ENCODE data around the gene KMT2E. TPM values are rescaled to one million over a fixed set of nuclear protein-coding genes. Genes with fewer than 3 reads are reported as not detected.
A peak's percentile ranks its signal among the peaks of the same experiment; 100 is the strongest.

KMT2E gene
- total and polyA plus RNA-seq, 7 donors, result 6.2 to 40.9 (median 24.0) TPM

GRCh38 chr7:105106473-105106872, 92.5 kb downstream of the KMT2E start:
- Histone ChIP-seq H3K9me3 (no peaks in the 10 kb centered on the region), H3K27ac (no peak overlapping the region), H3K27me3 (ENCODE audit: insufficient read depth in 3 of 3, low read length in 2 of 3) (no peaks in the 10 kb centered on the region), H3K4me3 (no peak overlapping the region), H3K4me1 (no peaks in the 10 kb centered on the region), H3K36me3 (ENCODE audit: insufficient read depth in 1 of 2, low read depth in 1 of 2) (peaks cover 16 to 100% of the 10 kb centered on the region in 2 donors)
- ATAC-seq (no peak), DNase-seq (no peak)
- intact Hi-C loops (cut with DNase I), result no loop called here
- TF ChIP-seq CTCF (IDR thresholded peaks at IDR 0.05), result no peak
- WGBS, 3 donors, result 90 to 94% (median 92%) methylated on average over 6 of the region's 6 CpGs

- ATAC-seq (peak; percentile 34 to 59 (median 48)), DNase-seq (no peak)
- no peaks in the 10 kb centered on the region for H3K4me1 ChIP-seq
- intact Hi-C loops (cut with DNase I), result no loop called here
- H3K27me3 ChIP-seq (ENCODE audit: insufficient read depth in 3 of 3, low read length in 2 of 3), result no peaks in the 10 kb centered on the region
- no peak for TF ChIP-seq CTCF (IDR thresholded peaks at IDR 0.05)
- no peak overlapping the region for H3K4me3 ChIP-seq
- H3K36me3 ChIP-seq (ENCODE audit: insufficient read depth in 1 of 2, low read depth in 1 of 2), result peaks cover 16 to 100% of the 10 kb centered on the region in 2 donors
- H3K9me3 ChIP-seq, result no peaks in the 10 kb centered on the region
- WGBS, 3 donors, result 51 to 73% (median 58%) methylated on average over 9 of the region's 9 CpGs
- no peak overlapping the region for H3K27ac ChIP-seq
Observed at GRCh38 chr7:105107458-105107857, 93.5 kb downstream of the KMT2E start.

GRCh38 chr7:105112440-105113418, 98.7 kb downstream of the KMT2E start:
- H3K9me3 ChIP-seq, result no peaks in the 10 kb centered on the region
- ATAC-seq, result peak; percentile 27 to 54 (median 40)
- TF ChIP-seq CTCF (IDR thresholded peaks at IDR 0.05), result no peak
- intact Hi-C loops (cut with DNase I), result loop anchor here in 1 of 2 donors (5.0 kb wide), 1 partner anchor 40 kb away; no protein-coding TSS in a partner anchor
- H3K27ac ChIP-seq, result no peak overlapping the region
- 82% methylated on average over 11 of the region's 11 CpGs for WGBS, 3 donors
- H3K36me3 ChIP-seq (ENCODE audit: insufficient read depth in 1 of 2, low read depth in 1 of 2), result peaks cover 13 to 100% of the 10 kb centered on the region in 2 donors
- no peak overlapping the region for H3K4me3 ChIP-seq
- DNase-seq, result no peak
- H3K27me3 ChIP-seq (ENCODE audit: insufficient read depth in 3 of 3, low read length in 2 of 3), result no peaks in the 10 kb centered on the region
- H3K4me1 ChIP-seq, result no peaks in the 10 kb centered on the region

GRCh38 chr7:105118612-105119600, 104.9 kb downstream of the KMT2E start:
- ATAC-seq, result no peak
- Histone ChIP-seq H3K4me3 (no peak overlapping the region), H3K27me3 (ENCODE audit: insufficient read depth in 3 of 3, low read length in 2 of 3) (no peaks in the 10 kb centered on the region), H3K36me3 (ENCODE audit: insufficient read depth in 1 of 2, low read depth in 1 of 2) (peaks cover 2 to 63% of the 10 kb centered on the region in 2 donors), H3K9me3 (no peaks in the 10 kb centered on the region), H3K4me1 (no peaks in the 10 kb centered on the region), H3K27ac (no peak overlapping the region)
- 82 to 84% (median 83%) methylated on average over 9 of the region's 9 CpGs for WGBS, 3 donors
- no peak for TF ChIP-seq CTCF (IDR thresholded peaks at IDR 0.05)
- intact Hi-C loops (cut with DNase I), result no loop called here
- no peak for DNase-seq
